ENCODE results near the gene SBK2.
"Not testable (repeated sequence)": the region's sequence is repeated elsewhere in the genome, so short reads cannot be mapped to it uniquely, and the experiment has no call there.

The SBK2 gene

GRCh38 chr19:55535965-55536350 lies 975 bp downstream of the SBK2 start:
- DNase-seq (ENCODE audit: low spot score): no peak

GRCh38 chr19:55535173-55535964 lies 1.6 kb downstream of the SBK2 start:
- DNase-seq (ENCODE audit: low spot score): no peak

- DNase-seq (ENCODE audit: low spot score): not testable (repeated sequence)
Measured at GRCh38 chr19:55534280-55534679, 2.7 kb downstream of the SBK2 start.

- no peak for DNase-seq (ENCODE audit: low spot score)
Measured at GRCh38 chr19:55530996-55531395, 5.9 kb downstream of the SBK2 start.

GRCh38 chr19:55529636-55530234 lies 7.2 kb downstream of the SBK2 start:
- no peak for DNase-seq (ENCODE audit: low spot score)

GRCh38 chr19:55528030-55528803 lies 8.7 kb downstream of the SBK2 start:
- peak; percentile 38 for DNase-seq (ENCODE audit: low spot score)

GRCh38 chr19:55527197-55528029 lies 9.5 kb downstream of the SBK2 start:
- DNase-seq (ENCODE audit: low spot score): no peak

GRCh38 chr19:55526216-55527196 lies 10.4 kb downstream of the SBK2 start:
- peak; percentile 32 for DNase-seq (ENCODE audit: low spot score)

- DNase-seq (ENCODE audit: low spot score): no peak
Measured at GRCh38 chr19:55525289-55526101, 11.4 kb downstream of the SBK2 start.

- no peak for DNase-seq (ENCODE audit: low spot score)
Measured at GRCh38 chr19:55520691-55521292, 16.1 kb downstream of the SBK2 start.

GRCh38 chr19:55519451-55520311 lies 17.3 kb downstream of the SBK2 start:
- no peak for DNase-seq (ENCODE audit: low spot score)

GRCh38 chr19:55516878-55517620 lies 19.9 kb downstream of the SBK2 start:
- DNase-seq (ENCODE audit: low spot score): peak; percentile 74

- DNase-seq (ENCODE audit: low spot score): no peak
Measured at GRCh38 chr19:55508120-55508519, 28.8 kb downstream of the SBK2 start.

GRCh38 chr19:55504981-55505380 lies 32.0 kb downstream of the SBK2 start:
- DNase-seq (ENCODE audit: low spot score): no peak

- DNase-seq (ENCODE audit: low spot score): no peak
Measured at GRCh38 chr19:55504252-55504603, 32.7 kb downstream of the SBK2 start.

GRCh38 chr19:55503502-55504251 lies 33.3 kb downstream of the SBK2 start:
- DNase-seq (ENCODE audit: low spot score): peak; percentile 72

- DNase-seq (ENCODE audit: low spot score): no peak
Measured at GRCh38 chr19:55503157-55503501, 33.8 kb downstream of the SBK2 start.
